Stimulated activated CD4-positive, alpha-beta T cell treated with anti-CD3 and anti-CD28 coated beads, Interleukin-12 subunit alpha, Interleukin-12 subunit beta, amount 100 ng/mL, for 4 hours (primary cell): ENCODE measurements around the gene TMEM131.

Experiments used
- DNase-seq: peaks from one replicate; pipeline ENCODE4 v3.0.0-alpha.2; 2020

TMEM131 gene

GRCh38 chr2:97734061-97735051 is 261.4 kb downstream of the TMEM131 start:
- no peak for DNase-seq

DNA sequence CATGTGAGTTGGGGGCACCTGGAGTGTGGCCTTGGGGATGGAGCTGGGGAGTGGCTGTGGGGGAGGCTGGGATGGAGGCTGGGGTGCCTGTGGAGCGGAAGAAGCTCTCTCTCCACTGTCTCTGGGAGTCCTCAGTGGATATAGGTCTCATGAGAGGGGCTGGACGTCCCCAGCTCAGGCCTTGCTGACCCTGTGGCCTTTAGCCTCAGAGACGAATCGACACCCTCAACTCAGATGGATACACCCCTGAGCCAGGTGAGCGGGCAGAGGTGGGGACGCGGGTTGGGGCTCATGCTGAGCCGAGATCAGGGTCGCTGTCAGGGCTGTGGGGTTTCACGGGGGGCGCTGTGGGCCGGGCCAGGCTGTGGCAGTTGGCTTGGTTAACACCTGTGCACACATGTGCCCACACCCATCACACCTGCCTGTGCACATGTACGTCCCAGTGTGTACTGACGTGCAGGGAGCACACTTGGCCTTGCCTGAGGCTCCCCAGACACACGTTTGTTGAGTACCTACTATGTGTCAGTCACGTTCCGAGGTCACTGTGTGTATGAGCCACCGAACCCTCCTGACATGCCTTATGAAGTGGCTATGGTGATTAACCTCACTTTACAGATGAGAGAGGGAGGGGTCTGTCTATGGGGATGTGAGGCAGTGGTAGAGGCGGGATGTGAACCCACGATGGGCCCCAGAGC is 262.3 kb downstream of the TMEM131 start:
- no peak for DNase-seq

DNA sequence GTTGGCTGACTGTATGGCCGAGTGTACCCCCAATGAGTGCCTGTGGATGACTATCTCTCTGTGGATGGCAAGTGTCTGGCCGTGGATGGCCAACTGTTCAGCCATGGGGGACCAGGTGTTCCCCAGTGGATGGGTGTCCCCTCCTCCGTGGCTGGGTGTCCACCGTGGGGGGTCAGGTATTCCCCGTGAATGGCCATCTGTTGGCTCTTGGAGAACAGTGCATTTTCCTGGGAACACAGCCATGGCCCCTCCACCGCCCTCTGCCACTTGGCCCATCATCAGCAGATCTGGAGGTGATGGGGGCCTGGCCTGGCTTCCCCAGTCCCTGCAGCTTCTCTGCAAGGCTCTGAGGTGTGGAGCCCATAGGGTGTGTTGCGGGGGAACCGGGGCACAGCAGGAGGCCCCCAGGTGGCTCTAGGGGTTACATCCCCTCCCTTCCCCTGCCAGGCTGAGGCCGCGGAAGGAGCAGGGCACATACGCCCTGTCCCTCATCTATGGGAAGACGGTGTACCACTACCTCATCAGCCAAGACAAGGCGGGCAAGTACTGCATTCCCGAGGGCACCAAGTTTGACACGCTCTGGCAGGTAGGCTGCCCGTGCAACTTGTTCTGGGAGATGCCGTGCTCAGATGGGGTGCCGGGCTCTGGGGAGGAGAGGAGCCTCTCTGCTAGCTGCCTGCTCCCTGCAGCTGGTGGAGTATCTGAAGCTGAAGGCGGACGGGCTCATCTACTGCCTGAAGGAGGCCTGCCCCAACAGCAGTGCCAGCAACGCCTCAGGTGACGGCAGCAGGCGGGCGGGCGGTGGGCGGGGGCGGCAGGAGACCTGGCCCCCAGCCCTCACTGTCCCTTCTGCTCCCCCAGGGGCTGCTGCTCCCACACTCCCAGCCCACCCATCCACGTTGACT is 263.1 kb downstream of the TMEM131 start:
- DNase-seq, result no peak

DNA sequence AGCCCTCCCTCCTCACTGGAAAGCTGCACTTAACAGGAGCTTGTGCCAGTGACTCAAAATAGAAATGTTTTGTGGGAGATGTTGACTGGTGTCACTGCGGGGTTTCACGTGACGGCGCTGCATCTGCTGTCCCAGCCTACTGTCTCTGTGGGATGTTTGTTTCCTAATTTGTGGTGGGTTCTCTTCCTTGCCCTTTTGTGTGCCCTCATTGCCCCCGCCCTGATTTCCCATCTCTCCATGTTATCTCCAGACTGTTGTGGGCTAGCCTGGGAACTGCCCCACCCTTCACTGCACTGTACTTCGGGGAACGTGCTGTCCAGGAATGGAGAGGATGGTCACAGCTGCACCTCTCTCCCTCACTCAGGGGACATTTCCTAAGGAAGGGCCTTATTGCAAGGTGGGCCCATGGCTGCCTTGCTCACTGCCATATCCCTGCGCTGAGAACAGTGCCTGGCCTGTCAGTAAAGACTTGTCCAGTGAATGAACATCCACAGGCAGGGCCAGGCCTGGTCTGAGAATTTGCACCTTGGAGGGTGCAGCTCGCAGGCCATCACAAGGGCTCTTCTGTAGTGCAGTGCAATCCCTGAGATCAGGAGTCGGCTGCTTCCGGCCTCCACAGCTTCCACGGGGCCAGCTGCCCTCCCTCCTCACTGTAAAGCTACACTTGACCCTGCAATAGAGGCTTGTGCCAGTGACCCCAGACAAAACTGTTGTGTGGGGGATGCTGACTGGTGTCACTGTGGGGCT is 264.3 kb downstream of the TMEM131 start:
- DNase-seq, result no peak

- no peak for DNase-seq
Measured at GRCh38 chr2:97730245-97730644, 265.5 kb downstream of the TMEM131 start.

GRCh38 chr2:97728091-97728731 is 267.5 kb downstream of the TMEM131 start:
- no peak for DNase-seq

GRCh38 chr2:97727296-97727695 is 268.5 kb downstream of the TMEM131 start:
- no peak for DNase-seq

DNA sequence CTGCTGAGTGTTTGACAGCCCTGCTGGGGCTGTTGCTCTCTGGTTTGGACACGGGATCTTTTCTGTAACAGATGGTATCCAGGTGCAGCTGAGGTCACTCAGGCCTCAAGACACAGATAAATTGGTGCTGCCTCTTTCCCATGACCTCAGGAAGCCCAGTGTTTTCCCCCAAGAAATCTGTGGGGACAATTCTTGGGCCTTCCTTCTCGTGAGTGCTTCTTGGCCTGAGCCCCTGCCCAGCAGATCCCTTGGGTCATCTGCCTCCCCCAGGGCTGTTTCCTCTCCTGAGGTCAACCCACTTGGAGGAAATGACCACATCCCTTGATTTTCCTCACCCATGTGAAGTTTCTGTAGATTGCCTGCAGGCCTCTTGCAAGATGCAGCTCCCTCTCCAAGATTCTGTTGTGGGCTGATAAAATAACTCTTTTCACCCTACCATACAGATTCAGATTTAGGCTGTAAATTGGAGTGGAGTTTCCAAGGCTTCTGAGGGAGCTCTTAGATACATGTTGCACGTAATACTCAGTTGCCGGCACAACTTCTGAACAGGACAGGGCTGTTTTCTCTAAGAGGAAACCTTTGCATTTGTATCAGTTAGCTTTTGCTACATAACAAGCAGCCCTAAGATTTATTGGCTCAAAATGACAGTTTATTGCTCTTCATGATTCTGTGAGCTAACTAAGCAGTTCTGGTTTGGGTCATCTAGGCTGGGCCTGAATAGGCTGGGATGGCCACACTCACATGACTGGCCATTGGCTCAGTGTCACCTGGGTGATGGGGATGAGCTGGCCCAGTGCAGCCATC is 269.3 kb downstream of the TMEM131 start:
- no peak for DNase-seq

DNA sequence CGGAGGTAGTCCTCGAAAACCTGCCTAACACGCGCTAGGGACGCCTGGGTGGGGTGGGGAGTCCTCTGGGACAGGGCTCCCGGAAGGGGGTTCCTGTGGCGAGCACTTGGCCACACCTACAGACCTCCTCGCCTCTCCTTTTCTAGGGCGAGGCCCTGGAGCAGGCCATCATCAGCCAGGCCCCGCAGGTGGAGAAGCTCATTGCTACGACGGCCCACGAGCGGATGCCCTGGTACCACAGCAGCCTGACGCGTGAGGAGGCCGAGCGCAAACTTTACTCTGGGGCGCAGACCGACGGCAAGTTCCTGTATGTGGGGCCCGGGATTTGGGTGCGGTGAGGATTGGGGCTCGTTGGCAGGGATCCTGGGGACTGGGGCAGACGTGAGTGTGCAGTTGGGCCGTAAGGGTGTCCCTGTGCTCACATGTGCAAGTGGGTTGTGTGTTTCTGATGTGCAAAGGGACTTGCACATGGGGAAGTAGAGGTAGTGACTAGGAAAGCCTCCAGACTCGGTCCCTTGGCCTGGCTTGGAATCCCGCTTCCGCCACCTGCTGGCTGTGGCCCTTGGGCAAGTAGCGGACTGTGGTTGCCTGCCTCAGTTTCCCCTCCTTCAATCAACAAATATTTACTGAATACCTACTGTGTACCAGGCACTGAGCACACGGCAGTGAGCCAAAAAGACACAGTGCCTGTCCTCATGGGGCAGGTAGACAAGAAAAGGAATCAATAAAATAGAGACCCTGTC is 270.6 kb downstream of the TMEM131 start:
- DNase-seq, result no peak

- no peak for DNase-seq
Measured at GRCh38 chr2:97724501-97724900, 271.2 kb downstream of the TMEM131 start.

DNA sequence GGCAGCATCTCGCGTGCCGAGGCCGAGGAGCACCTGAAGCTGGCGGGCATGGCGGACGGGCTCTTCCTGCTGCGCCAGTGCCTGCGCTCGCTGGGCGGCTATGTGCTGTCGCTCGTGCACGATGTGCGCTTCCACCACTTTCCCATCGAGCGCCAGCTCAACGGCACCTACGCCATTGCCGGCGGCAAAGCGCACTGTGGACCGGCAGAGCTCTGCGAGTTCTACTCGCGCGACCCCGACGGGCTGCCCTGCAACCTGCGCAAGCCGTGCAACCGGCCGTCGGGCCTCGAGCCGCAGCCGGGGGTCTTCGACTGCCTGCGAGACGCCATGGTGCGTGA is 271.7 kb downstream of the TMEM131 start:
- no peak for DNase-seq

DNA sequence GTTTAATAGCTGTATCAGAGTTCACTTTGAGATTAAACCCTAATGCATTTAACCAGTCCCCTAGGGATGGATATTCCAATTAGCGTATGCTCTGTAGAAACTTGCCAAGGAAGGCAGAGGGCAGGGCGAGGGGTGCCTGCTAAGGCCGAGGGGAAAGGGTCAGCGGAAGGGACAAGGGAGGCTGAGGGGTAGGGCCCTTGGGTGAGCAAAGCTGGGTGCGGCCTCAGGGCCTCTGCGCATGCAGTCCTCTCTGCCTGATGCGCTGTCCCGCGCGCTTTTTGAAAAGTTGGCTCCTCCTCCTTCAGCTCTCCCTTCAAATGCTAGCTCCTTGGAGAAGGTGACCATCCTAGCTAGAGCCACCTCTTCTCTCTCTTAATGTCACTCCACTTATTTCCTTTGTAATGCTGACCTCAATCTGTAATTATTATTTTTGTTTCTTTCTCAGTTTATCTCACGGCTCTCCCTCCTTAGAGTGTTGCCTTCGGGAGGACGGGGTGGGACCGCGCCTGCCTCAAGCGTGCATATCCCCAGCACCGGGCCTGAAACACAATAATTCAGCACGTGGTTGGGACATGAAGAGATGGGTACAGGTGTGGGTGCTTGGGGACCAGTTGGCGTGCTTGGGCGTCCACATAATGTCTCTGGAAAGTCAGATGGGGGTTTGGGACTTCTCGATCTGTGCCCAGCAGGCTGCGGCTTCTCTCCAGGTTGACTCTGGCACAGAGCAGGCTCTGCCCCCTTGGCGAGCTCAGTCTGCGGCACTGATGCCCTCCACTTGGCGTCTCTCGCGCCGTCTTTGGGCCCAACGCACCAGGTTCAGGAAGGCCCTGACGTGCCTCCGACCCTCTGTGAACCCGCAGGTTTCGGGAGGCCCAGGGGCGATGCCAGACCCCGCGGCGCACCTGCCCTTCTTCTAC is 272.3 kb downstream of the TMEM131 start:
- no peak for DNase-seq

GRCh38 chr2:97722227-97722626 is 273.5 kb downstream of the TMEM131 start:
- DNase-seq, result no peak

DNA sequence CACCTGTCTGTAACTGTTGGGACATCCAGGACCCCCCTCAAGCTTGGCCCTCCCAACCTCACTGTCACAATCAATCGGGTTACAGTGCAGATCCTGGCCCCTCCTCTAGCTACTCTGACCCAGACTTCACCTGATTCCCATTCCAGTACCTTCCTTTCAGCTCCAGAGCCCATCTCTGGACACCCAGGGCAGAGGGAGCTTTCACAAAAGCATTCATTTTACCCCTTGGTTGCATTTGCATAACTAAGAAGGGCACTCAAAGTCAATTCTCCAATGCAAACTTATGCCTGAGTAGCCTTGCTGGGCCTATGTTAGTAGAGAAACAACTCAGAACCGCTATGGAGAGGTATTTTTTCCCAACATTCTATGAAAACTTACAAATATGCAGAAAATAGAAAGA is 275.0 kb downstream of the TMEM131 start:
- no peak for DNase-seq

DNA sequence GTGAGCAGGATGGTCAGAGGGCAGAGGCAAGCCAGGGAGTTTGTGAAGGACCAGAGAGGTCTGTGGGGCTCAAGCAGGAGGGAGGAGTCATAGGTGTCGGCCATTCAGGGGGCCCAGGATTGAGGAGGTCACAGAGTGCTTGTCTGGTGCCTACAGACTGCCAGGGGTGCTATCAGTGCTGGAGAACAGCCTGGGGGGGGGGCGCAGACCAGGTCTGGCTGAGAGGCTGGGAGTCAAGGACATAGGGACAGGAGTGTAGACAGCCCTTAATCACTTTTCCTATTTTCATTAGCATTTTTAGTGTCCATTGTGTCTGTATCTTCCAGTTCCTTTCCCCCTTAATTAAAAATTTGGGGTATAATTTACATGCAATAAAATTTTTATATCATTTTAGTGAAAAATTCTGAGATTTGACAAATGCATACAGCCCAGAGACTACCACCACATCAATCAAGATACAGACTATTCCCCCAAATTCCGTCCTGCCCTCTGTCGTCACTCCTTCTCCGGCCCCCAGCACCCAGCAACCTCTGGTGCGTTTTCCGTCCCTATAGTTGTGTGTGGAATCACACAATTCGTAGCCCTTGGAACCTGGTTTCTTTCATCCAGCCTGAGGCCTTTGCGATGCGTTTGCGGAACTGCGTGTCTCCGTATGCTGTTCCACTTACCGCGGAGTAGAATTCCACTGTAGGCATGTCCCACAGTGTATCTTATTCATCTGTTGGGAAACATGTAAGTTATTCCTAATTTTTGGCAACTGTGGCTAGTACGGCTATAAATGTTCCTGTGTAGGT is 276.2 kb downstream of the TMEM131 start:
- no peak for DNase-seq

DNA sequence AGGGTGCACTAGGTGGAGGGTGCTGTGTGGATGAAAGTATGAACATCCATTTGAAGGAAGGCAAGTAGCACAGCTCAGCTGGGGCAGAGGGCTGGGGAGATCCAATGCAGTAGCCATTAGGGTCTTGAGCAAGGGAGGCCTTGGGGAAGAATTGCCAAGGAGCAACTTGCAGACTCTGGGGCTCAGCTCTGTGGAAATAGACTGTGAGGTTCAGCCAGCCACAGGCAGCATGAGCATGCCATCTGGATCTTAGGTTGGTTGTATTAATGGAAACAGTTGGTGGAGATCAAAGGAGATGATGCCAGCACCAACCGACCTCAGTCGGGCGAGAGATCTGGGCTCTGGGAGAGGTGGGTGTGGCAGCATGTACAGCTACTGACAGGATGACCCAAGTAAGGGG is 276.8 kb downstream of the TMEM131 start:
- no peak for DNase-seq

DNA sequence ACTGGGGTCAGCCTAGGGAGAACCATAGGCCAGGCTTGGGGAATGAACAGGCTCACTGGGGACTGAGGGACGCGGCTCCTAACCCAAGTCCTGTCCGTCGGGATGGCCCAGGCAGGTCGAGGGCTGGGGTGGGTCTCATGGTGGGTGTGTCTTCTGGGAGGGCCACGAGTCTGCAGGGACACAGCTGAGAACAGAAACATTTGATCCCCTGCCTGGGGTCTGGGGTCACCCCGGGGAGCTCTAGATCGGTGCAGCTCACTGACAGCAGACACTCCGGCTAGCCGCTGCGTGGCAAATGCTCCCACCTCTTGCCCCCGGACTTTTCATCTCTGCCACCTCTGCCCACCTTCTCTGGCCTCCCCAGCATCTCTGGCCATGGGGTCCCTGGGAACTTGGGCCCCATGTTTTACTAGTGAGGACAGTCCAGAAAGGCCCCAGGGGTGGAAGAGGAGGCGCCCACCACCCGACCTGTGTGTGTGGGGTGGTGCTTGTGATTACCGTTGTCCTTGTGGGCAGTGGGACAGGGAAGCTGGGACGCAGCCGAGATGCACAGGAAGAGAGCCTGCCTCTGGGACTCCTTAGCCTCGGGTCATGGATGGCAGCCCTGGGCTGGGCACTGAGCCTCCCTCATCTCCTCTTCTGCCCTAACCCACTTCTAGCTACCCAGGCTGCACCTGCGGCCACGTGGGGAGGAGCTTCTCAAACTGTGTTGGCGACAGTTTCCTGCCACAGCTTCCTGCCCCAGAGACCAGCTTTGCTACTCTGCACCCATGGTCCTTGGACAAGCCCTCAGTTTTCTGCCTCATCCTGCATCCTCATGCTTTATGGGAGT is 277.5 kb downstream of the TMEM131 start:
- DNase-seq, result peak; percentile 67
